ENCODE data around the gene LYST. TPM values are rescaled to one million over a fixed set of nuclear protein-coding genes. Genes with fewer than 3 reads are reported as not detected.

Gene LYST
- polyA plus RNA-seq, 1 donor from 2014 or later = 23.4 TPM

DNA sequence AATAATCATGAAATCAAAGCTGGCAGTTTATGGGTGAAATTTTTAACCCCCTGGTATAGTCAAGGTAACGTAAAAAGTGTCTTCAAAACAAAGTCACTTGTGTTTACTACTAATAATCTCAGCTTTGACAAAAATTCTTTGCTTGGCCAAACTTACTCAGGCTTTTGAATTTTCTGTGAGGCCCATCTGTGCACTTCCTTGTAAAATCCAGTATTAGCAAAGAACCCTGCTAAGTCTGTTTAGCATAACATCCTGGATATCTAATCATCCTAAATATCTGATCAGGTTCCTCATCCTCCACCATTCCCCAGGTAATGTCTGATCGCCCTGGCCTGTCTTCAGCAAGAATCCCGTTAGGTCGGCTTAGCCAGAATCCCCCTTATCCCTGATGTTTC is 3.0 kb downstream of the LYST start:
- Histone ChIP-seq H3K9me2 (ENCODE audit: insufficient read depth, low read length) (no peaks in the 10 kb centered on the region), H3F3A (ENCODE audit: insufficient read depth, low read length, poor library complexity, severe bottlenecking) (no peaks in the 10 kb centered on the region), H3K4me3 (ENCODE audit: low read length) (peak overlapping the region; percentile 88), H3K27ac (ENCODE audit: low read length) (no peak overlapping the region), H2AFZ (ENCODE audit: low read depth, low read length) (no peak overlapping the region), H3K79me2 (replicated peaks; ENCODE audit: insufficient read depth, low read length) (peaks cover 42% of the 10 kb centered on the region), H3K27me3 (ENCODE audit: insufficient read depth, low read depth, low read length) (no peaks in the 10 kb centered on the region), H3K4me2 (ENCODE audit: low read length) (no peak overlapping the region), H3K36me3 (ENCODE audit: insufficient read depth, low read length) (no peaks in the 10 kb centered on the region), H4K20me1 (ENCODE audit: insufficient read depth) (no peaks in the 10 kb centered on the region), H3K9ac (ENCODE audit: low read length) (no peak overlapping the region), H3K9me3 (ENCODE audit: low read length) (no peaks in the 10 kb centered on the region)
- TF ChIP-seq MXI1 (conservative IDR thresholded peaks at IDR 0.05; ENCODE audit: poor library complexity, severe bottlenecking) = no peak
- TF ChIP-seq TAF1 (IDR thresholded peaks at IDR 0.05; ENCODE audit: low read depth) = no peak
- TF ChIP-seq EP300 (conservative IDR thresholded peaks at IDR 0.05; ENCODE audit: poor library complexity, severe bottlenecking) = no peak
- no peak for TF ChIP-seq CTCF (IDR thresholded peaks at IDR 0.05; ENCODE audit: poor library complexity, severe bottlenecking)
- no peak for TF ChIP-seq EZH2 (IDR thresholded peaks at IDR 0.05; ENCODE audit: borderline replicate concordance, insufficient read depth, low read length, poor library complexity, severe bottlenecking)
- no peak for TF ChIP-seq POLR2AphosphoS5 (IDR thresholded peaks at IDR 0.05)
- TF ChIP-seq, protein P1, sequence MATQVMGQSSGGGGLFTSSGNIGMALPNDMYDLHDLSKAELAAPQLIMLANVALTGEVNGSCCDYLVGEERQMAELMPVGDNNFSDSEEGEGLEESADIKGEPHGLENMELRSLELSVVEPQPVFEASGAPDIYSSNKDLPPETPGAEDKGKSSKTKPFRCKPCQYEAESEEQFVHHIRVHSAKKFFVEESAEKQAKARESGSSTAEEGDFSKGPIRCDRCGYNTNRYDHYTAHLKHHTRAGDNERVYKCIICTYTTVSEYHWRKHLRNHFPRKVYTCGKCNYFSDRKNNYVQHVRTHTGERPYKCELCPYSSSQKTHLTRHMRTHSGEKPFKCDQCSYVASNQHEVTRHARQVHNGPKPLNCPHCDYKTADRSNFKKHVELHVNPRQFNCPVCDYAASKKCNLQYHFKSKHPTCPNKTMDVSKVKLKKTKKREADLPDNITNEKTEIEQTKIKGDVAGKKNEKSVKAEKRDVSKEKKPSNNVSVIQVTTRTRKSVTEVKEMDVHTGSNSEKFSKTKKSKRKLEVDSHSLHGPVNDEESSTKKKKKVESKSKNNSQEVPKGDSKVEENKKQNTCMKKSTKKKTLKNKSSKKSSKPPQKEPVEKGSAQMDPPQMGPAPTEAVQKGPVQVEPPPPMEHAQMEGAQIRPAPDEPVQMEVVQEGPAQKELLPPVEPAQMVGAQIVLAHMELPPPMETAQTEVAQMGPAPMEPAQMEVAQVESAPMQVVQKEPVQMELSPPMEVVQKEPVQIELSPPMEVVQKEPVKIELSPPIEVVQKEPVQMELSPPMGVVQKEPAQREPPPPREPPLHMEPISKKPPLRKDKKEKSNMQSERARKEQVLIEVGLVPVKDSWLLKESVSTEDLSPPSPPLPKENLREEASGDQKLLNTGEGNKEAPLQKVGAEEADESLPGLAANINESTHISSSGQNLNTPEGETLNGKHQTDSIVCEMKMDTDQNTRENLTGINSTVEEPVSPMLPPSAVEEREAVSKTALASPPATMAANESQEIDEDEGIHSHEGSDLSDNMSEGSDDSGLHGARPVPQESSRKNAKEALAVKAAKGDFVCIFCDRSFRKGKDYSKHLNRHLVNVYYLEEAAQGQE (IDR thresholded peaks at IDR 0.05; ENCODE audit: borderline replicate concordance) = no peak
- no peak for TF ChIP-seq SMC3 (conservative IDR thresholded peaks at IDR 0.05; ENCODE audit: poor library complexity)
- no peak for TF ChIP-seq RAD21 (conservative IDR thresholded peaks at IDR 0.05)

DNA sequence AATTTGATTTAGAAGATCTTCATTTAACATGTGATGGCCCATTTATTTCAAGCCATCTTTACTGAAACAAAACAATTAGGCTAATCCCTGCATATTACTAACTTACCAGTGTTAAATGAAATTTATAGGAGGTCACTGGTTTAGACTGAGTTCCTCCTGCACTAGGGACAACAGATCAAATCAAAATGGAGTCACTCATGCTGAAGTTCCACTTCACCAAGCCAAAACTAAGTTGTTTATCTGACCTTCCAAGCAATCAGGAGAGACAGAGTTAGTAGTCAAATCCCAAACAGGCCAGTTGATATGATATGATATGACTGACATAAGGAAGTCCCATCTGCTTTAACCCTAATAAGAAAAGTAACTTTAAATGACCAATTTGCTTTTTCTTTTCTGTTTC is 4.8 kb downstream of the LYST start:
- Histone ChIP-seq H3F3A (ENCODE audit: insufficient read depth, low read length, poor library complexity, severe bottlenecking) (no peaks in the 10 kb centered on the region), H3K79me2 (replicated peaks; ENCODE audit: insufficient read depth, low read length) (peaks cover 42% of the 10 kb centered on the region), H2AFZ (ENCODE audit: low read depth, low read length) (no peak overlapping the region), H3K4me2 (ENCODE audit: low read length) (no peak overlapping the region), H3K9ac (ENCODE audit: low read length) (no peak overlapping the region), H3K9me3 (ENCODE audit: low read length) (no peaks in the 10 kb centered on the region), H3K36me3 (ENCODE audit: insufficient read depth, low read length) (no peaks in the 10 kb centered on the region), H4K20me1 (ENCODE audit: insufficient read depth) (no peaks in the 10 kb centered on the region), H3K4me3 (ENCODE audit: low read length) (no peak overlapping the region), H3K27me3 (ENCODE audit: insufficient read depth, low read depth, low read length) (no peaks in the 10 kb centered on the region), H3K9me2 (ENCODE audit: insufficient read depth, low read length) (no peaks in the 10 kb centered on the region), H3K27ac (ENCODE audit: low read length) (no peak overlapping the region)
- TF ChIP-seq EP300 (conservative IDR thresholded peaks at IDR 0.05; ENCODE audit: poor library complexity, severe bottlenecking) (no peak), EZH2 (IDR thresholded peaks at IDR 0.05; ENCODE audit: borderline replicate concordance, insufficient read depth, low read length, poor library complexity, severe bottlenecking) (no peak), CTCF (IDR thresholded peaks at IDR 0.05; ENCODE audit: poor library complexity, severe bottlenecking) (no peak), SMC3 (conservative IDR thresholded peaks at IDR 0.05; ENCODE audit: poor library complexity) (no peak), TAF1 (IDR thresholded peaks at IDR 0.05; ENCODE audit: low read depth) (no peak), MXI1 (conservative IDR thresholded peaks at IDR 0.05; ENCODE audit: poor library complexity, severe bottlenecking) (no peak), RAD21 (conservative IDR thresholded peaks at IDR 0.05) (no peak), POLR2AphosphoS5 (IDR thresholded peaks at IDR 0.05) (no peak)
- TF ChIP-seq, protein P1 (IDR thresholded peaks at IDR 0.05; ENCODE audit: borderline replicate concordance) = no peak

Data from neural cell (in vitro differentiated cells).